WI38 (cell line): ENCODE data around the gene SLC17A5.

Experiments
- H3K4me3 ChIP-seq: 2 replicates; pipeline ENCODE4 v1.5.1; 2011; ENCODE audit warnings: low read depth, mild to moderate bottlenecking, control low read depth, low read length
- TF ChIP-seq, protein P1 (sequence below): IDR thresholded peaks from 2 replicates; pipeline ENCODE4 v1.5.1; 2012; ENCODE audit warnings: low read depth, mild to moderate bottlenecking, control low read depth, low read length

Gene SLC17A5

DNA sequence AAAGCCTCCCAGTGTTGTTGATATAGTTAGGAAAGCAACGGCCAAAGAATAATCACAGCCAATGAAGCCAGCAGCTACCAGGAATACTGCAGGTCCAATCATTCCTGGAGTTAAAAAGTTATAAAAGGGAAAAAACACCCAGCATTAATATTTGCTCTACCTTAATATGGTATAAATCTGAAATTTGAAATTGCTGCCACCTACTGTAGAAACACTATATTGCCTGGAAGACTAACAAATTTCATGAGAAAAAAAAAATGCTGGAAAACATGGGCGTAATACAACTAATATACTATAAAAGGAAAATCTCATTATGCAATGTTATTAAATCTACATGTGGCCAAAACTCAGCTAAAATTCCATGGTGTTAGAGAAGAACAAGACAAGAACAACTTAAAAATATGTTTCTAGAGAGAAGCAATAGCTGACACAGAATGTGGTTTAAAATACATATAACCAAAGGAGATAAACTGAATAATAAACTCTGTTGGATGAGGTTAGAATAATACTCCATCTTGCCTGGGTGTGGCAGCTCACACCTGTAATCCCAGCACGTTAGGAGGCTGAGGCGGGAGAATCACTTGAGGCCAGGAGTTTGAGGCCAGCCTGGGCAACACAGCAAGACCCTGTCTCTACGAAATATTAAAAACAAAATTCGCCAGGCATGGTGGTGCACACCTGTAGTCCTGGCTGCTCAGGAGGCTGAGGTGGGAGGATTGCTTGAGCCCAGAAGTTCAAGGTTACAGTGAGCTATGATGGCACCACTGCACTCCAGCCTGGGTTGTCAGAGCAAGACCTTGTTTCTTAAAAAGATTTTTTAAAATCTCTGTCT lies 43.1 kb downstream of the SLC17A5 start:
- H3K4me3 ChIP-seq, result no peak overlapping the region
- TF ChIP-seq, protein P1, sequence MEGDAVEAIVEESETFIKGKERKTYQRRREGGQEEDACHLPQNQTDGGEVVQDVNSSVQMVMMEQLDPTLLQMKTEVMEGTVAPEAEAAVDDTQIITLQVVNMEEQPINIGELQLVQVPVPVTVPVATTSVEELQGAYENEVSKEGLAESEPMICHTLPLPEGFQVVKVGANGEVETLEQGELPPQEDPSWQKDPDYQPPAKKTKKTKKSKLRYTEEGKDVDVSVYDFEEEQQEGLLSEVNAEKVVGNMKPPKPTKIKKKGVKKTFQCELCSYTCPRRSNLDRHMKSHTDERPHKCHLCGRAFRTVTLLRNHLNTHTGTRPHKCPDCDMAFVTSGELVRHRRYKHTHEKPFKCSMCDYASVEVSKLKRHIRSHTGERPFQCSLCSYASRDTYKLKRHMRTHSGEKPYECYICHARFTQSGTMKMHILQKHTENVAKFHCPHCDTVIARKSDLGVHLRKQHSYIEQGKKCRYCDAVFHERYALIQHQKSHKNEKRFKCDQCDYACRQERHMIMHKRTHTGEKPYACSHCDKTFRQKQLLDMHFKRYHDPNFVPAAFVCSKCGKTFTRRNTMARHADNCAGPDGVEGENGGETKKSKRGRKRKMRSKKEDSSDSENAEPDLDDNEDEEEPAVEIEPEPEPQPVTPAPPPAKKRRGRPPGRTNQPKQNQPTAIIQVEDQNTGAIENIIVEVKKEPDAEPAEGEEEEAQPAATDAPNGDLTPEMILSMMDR, result peak; percentile 21; the same call in 1 of the 2 replicates

DNA sequence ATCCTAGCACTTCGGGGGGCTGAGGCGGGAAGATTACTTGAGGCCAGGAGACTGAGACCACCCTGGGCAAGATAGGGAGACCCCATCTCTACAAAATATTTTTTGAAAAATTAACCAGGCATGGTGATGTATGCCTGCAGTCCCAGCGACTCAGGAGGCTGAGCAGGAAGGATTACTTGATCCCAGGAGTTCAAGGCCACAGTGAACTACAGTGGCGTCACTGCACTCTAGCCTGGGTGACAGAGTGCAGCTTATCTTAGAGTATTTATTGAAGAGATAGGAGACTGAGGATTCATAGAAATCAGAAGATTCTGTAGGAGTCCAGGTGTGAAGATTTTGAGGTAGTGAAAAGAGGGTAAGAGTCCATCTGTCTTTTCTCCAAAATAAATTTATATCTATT lies 45.0 kb downstream of the SLC17A5 start:
- TF ChIP-seq, protein P1, result no peak
- H3K4me3 ChIP-seq, result no peak overlapping the region

GRCh38 chr6:73606428-73606827 lies 47.4 kb downstream of the SLC17A5 start:
- TF ChIP-seq, protein P1, result no peak

GRCh38 chr6:73604461-73604860 lies 49.3 kb downstream of the SLC17A5 start:
- TF ChIP-seq, protein P1, result no peak

More at GRCh38 chr6:73606428-73606827, 47.4 kb downstream of the SLC17A5 start:
- no peak overlapping the region for H3K4me3 ChIP-seq

GRCh38 chr6:73604020-73604419 lies 49.8 kb downstream of the SLC17A5 start:
- no peak overlapping the region for H3K4me3 ChIP-seq
- TF ChIP-seq, protein P1, result no peak

More at GRCh38 chr6:73604461-73604860, 49.3 kb downstream of the SLC17A5 start:
- H3K4me3 ChIP-seq, result no peak overlapping the region

DNA sequence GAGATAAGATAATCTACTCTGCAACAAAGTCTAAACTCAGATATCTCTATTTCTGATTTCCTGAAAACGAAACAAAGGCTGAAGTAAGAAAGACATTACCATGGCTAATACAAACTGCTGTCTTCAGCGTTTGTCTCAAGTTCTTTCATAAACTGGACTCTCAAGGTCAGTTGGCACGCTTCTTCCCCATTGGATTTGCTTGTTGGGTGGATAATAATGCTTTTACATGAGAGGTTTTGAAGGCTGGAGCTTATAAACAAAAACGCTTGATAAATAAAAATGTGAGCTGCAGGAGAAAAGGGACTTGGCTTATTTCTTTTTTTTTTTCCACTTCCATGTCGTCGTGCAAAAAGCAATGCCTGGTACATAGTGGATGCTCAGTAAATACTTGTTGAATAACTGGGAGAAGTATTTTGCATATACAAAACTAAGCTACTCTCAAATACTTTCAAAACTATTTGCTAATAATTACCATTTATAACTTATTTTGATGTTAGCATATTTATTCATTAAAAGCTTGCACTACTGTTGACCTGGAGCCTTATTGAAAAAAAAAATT lies 67.3 kb downstream of the SLC17A5 start:
- peak overlapping the region; percentile 40 for H3K4me3 ChIP-seq
- TF ChIP-seq, protein P1, result no peak

DNA sequence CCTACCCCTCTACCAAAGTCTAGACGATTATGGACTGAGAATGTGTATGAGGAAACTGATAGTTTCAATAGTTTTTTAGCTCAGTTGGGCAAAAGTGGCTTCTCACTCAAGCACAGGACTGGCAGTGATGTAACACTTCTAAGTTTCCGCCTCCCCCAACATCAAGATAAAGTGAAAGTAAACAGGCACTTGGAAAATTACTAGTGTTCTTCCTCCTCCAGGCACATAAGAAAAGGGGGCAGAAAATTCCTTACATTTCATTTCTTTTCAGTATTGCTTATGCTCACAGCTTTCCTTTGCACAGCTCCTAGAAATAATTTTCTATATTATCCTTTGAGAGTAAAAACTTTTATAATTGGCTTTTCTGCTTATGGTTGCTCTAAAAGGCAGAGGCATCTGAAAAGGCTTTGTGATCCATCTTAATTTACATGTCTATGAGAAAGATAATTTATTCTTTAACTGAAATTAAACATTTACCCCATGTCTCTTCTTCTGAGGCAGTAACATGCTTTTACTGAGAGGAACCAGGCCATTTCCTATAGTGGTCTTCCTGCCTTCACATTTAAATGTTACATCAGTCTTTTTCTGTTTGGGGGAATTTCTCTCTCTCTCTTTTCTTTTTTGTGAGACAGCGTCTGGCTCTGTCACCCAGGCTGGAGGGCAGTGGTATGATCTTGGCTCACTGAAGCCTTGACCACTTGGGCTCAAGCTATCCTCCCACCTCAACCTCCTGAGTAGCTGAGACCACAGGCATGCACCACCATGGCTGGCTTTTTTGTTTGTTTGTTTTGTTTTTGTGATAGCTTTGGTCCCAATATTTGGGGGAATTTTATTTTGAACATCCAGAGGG lies 68.0 kb downstream of the SLC17A5 start:
- TF ChIP-seq, protein P1, result no peak
- H3K4me3 ChIP-seq, result peak overlapping the region; percentile 40
